SK-N-SH treated with all-trans-retinoic acid at 6 μM for 48 hours (cell line): ENCODE measurements around the gene THSD4.

Experiments
- ATAC-seq: fragments of 200-7000 bp; cut with Tn5 transposase; 3 replicates; pipeline ENCODE4 v1.9.1; 2020; ENCODE audit warnings: mild to moderate bottlenecking, moderate library complexity
- ARNTL ChIP-seq: fragments of 450-650 bp; formaldehyde crosslinking; IDR thresholded peaks from 2 replicates; pipeline ENCODE4 v1.5.0; 2020; ENCODE audit warnings: low read depth, mild to moderate bottlenecking, moderate library complexity, borderline replicate concordance
- BACH2 ChIP-seq: fragments of 250-450 bp; sonication (Bioruptor Pico); IDR thresholded peaks from 2 replicates; pipeline ENCODE4 v1.9.0; 2021; ENCODE audit warnings: mild to moderate bottlenecking, borderline replicate concordance
- CREB5 ChIP-seq: fragments of 250-450 bp; sonication (Bioruptor Pico); IDR thresholded peaks from 2 replicates; pipeline ENCODE4 v1.5.1; 2020; ENCODE audit warnings: low read depth, mild to moderate bottlenecking, moderate library complexity
- CSDC2 ChIP-seq: fragments of 250-450 bp; sonication (Bioruptor Pico); IDR thresholded peaks from 2 replicates; pipeline ENCODE4 v1.5.0; 2020; ENCODE audit warnings: mild to moderate bottlenecking, moderate library complexity
- ESRRG ChIP-seq: fragments of 250-450 bp; sonication (Bioruptor Pico); IDR thresholded peaks from 2 replicates; pipeline ENCODE4 v1.6.1; 2021; ENCODE audit warnings: mild to moderate bottlenecking
- ISL1 ChIP-seq: fragments of 250-450 bp; sonication (Bioruptor Pico); IDR thresholded peaks from 2 replicates; pipeline ENCODE4 v2.1.2; 2022; ENCODE audit warnings: mild to moderate bottlenecking, moderate library complexity
- OSR1 ChIP-seq: fragments of 250-450 bp; sonication (Bioruptor Pico); IDR thresholded peaks from 2 replicates; pipeline ENCODE4 v1.8.0; 2022; ENCODE audit warnings: moderate library complexity, mild to moderate bottlenecking, inconsistent platforms
- PATZ1 ChIP-seq: fragments of 250-450 bp; sonication (Bioruptor Pico); IDR thresholded peaks from 2 replicates; pipeline ENCODE4 v1.8.0; 2020; ENCODE audit warnings: mild to moderate bottlenecking, moderate library complexity, borderline replicate concordance
- POU6F1 ChIP-seq: fragments of 250-450 bp; sonication (Bioruptor Pico); IDR thresholded peaks from 2 replicates; pipeline ENCODE4 v1.8.0; 2021; ENCODE audit warnings: low read depth, mild to moderate bottlenecking, moderate library complexity, borderline replicate concordance
- PPARA ChIP-seq: fragments of 250-450 bp; sonication (Bioruptor Pico); IDR thresholded peaks from 2 replicates; pipeline ENCODE4 v1.5.0; 2020; ENCODE audit warnings: mild to moderate bottlenecking, borderline replicate concordance
- RARB ChIP-seq: fragments of 250-450 bp; sonication (Bioruptor Pico); IDR thresholded peaks from 2 replicates; pipeline ENCODE4 v1.8.0; 2021; ENCODE audit warnings: mild to moderate bottlenecking, moderate library complexity
- SNAI2 ChIP-seq: fragments of 250-450 bp; sonication (Bioruptor Pico); IDR thresholded peaks from 2 replicates; pipeline ENCODE4 v1.5.0; 2020; ENCODE audit warnings: mild to moderate bottlenecking, moderate library complexity
- TCF4 ChIP-seq: fragments of 250-450 bp; sonication (Bioruptor Pico); IDR thresholded peaks from 2 replicates; pipeline ENCODE4 v1.8.0; 2021; ENCODE audit warnings: mild to moderate bottlenecking, moderate library complexity, borderline replicate concordance
- TOX ChIP-seq: fragments of 250-450 bp; sonication (Bioruptor Pico); IDR thresholded peaks from 2 replicates; pipeline ENCODE4 v1.8.0; 2021; ENCODE audit warnings: mild to moderate bottlenecking, moderate library complexity, borderline replicate concordance
- TSHZ2 ChIP-seq: fragments of 250-450 bp; sonication (Bioruptor Pico); IDR thresholded peaks from 2 replicates; pipeline ENCODE4 v1.5.0; 2020; ENCODE audit warnings: mild to moderate bottlenecking, moderate library complexity
- ZC3H10 ChIP-seq: fragments of 250-450 bp; sonication (Bioruptor Pico); IDR thresholded peaks from 2 replicates; pipeline ENCODE4 v1.5.1; 2021; ENCODE audit warnings: mild to moderate bottlenecking, moderate library complexity
- ZFP30 ChIP-seq: fragments of 450-650 bp; formaldehyde crosslinking; IDR thresholded peaks from 2 replicates; pipeline ENCODE4 v1.5.0; 2022; ENCODE audit warnings: mild to moderate bottlenecking, moderate library complexity
- ZNF565 ChIP-seq: fragments of 450-650 bp; formaldehyde crosslinking; conservative IDR thresholded peaks from 2 replicates; pipeline ENCODE4 v1.5.0; 2020; ENCODE audit warnings: low read depth, mild to moderate bottlenecking, moderate library complexity
- ZNF8 ChIP-seq: fragments of 450-650 bp; formaldehyde crosslinking; IDR thresholded peaks from 2 replicates; pipeline ENCODE4 v1.5.0; 2020; ENCODE audit warnings: mild to moderate bottlenecking, moderate library complexity

THSD4 gene

GRCh38 chr15:71607383-71607782 lies 492.1 kb downstream of the THSD4 start:
- ATAC-seq: no peak
- TF ChIP-seq ZFP30 (CRISPR knock-in tag) (no peak), ESRRG (no peak), ZC3H10 (CRISPR knock-in tag) (no peak), ARNTL (CRISPR knock-in tag) (no peak), TOX (no peak), TCF4 (CRISPR knock-in tag) (no peak), CSDC2 (CRISPR knock-in tag) (no peak), ISL1 (CRISPR knock-in tag) (no peak), BACH2 (CRISPR knock-in tag) (no peak), TSHZ2 (CRISPR knock-in tag) (no peak), SNAI2 (no peak), PPARA (no peak)
- TF ChIP-seq, all 23 proteins: peak for 0

GRCh38 chr15:71610728-71611552 lies 495.7 kb downstream of the THSD4 start:
- no peak for ATAC-seq
- TF ChIP-seq RARB (CRISPR knock-in tag): no peak
- TF ChIP-seq TOX: no peak
- TF ChIP-seq BACH2 (CRISPR knock-in tag): no peak

- no peak for ATAC-seq
- TF ChIP-seq POU6F1 (CRISPR knock-in tag): no peak
Measured at GRCh38 chr15:71611553-71612396, 496.5 kb downstream of the THSD4 start.

- no peak for ATAC-seq
- no peak for TF ChIP-seq ESRRG
- no peak for TF ChIP-seq TCF4 (CRISPR knock-in tag)
- no peak for TF ChIP-seq PPARA
- TF ChIP-seq ISL1 (CRISPR knock-in tag): no peak
- TF ChIP-seq PATZ1: no peak
- TF ChIP-seq ZNF565 (CRISPR knock-in tag): no peak
- no peak for TF ChIP-seq OSR1
- TF ChIP-seq TOX: no peak
- TF ChIP-seq TSHZ2 (CRISPR knock-in tag): no peak
- no peak for TF ChIP-seq RARB (CRISPR knock-in tag)
- TF ChIP-seq ZNF8 (CRISPR knock-in tag): no peak
- TF ChIP-seq CREB5: no peak
- no peak for TF ChIP-seq CSDC2 (CRISPR knock-in tag)
Measured at GRCh38 chr15:71612397-71612722, 497.1 kb downstream of the THSD4 start.
